ENCODE measurements around the gene ZNF750.

DNA sequence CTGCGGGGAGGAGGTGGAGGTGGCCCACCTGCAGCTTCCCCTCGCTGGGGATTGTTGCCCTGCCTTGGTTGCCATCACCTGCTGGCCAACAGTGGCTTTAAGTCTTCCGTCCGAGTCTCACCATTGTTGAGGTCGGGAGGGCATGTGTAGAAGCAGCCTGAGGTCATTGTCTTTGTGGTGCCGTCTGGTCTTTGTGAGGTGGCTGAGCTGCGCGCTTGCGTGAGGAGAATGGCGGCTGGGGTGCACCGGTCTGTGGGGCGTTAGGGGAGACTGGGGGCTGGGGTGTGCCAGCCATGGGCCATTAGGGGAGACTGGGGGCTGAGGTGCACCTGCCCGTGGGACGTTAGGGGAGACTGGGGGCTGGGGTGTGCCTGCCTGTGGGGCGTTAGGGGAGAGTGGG lies 36.2 kb downstream of the ZNF750 start:
- TF ChIP-seq POLR2A (IDR thresholded peaks at IDR 0.05; ENCODE audit: low read depth, low read length) = no peak
- no peak for TF ChIP-seq KDM1A (IDR thresholded peaks at IDR 0.05; ENCODE audit: borderline replicate concordance)
- no peak for TF ChIP-seq NFYB (IDR thresholded peaks at IDR 0.05; ENCODE audit: insufficient read depth, low read depth, low read length)
